ENCODE results near the gene ATAD3C. TPM values are rescaled to one million over a fixed set of nuclear protein-coding genes. Genes with fewer than 3 reads are reported as not detected.
"Not testable (repeated sequence)": the region's sequence is repeated elsewhere in the genome, so short reads cannot be mapped to it uniquely, and the experiment has no call there.

Gene ATAD3C
- total RNA-seq, 4 donors from 2014 or later: 0.47 to 1.1 (median 0.94) TPM; not detected in 1

- peak overlapping the region in 3 of 4 donors; percentile 78 to 97 (median 85) for H3K27ac ChIP-seq
- TF ChIP-seq EP300 (IDR thresholded peaks at IDR 0.05): no peak
- no peak for TF ChIP-seq POLR2A (IDR thresholded peaks at IDR 0.05)
- no peak for TF ChIP-seq POLR2AphosphoS5 (IDR thresholded peaks at IDR 0.05)
- TF ChIP-seq CTCF (IDR thresholded peaks at IDR 0.05): no peak
- H3K4me1 ChIP-seq: peaks cover 0 to 63% (median 27%) of the 10 kb centered on the region in 3 donors
- H3K9me3 ChIP-seq: no peaks in the 10 kb centered on the region
- no peaks in the 10 kb centered on the region for H3K27me3 ChIP-seq
- WGBS, 2 donors (ENCODE audit: low coverage in 1 of 2): 12 to 14% methylated on average over 6 to 9 of the region's 66 CpGs
- ATAC-seq: no peak
- H3K4me3 ChIP-seq: peak overlapping the region; percentile 26 to 66
- H3K36me3 ChIP-seq: no peaks in the 10 kb centered on the region
These were observed 22.2 kb upstream of the ATAD3C start for GRCh38 chr1:1427106-1427819.

GRCh38 chr1:1427820-1428148, 21.7 kb upstream of the ATAD3C start:
- no peaks in the 10 kb centered on the region for H3K9me3 ChIP-seq
- H3K4me1 ChIP-seq: peaks cover 0 to 68% (median 32%) of the 10 kb centered on the region in 3 donors
- ATAC-seq: no peak
- WGBS, 2 donors (ENCODE audit: low coverage in 1 of 2): no CpG with 5 or more reads among the region's 22 CpGs
- H3K4me3 ChIP-seq: peak overlapping the region; percentile 26 to 66
- TF ChIP-seq POLR2A (IDR thresholded peaks at IDR 0.05): no peak
- no peak for TF ChIP-seq CTCF (IDR thresholded peaks at IDR 0.05)
- TF ChIP-seq POLR2AphosphoS5 (IDR thresholded peaks at IDR 0.05): no peak
- TF ChIP-seq EP300 (IDR thresholded peaks at IDR 0.05): no peak
- H3K36me3 ChIP-seq: no peaks in the 10 kb centered on the region
- peak overlapping the region in 3 of 4 donors; percentile 85 to 97 (median 94) for H3K27ac ChIP-seq
- H3K27me3 ChIP-seq: no peaks in the 10 kb centered on the region

GRCh38 chr1:1428174-1428573, 21.3 kb upstream of the ATAD3C start:
- no peaks in the 10 kb centered on the region for H3K36me3 ChIP-seq
- no peak overlapping the region for H3K4me3 ChIP-seq
- no peaks in the 10 kb centered on the region for H3K27me3 ChIP-seq
- no peaks in the 10 kb centered on the region for H3K9me3 ChIP-seq
- H3K4me1 ChIP-seq: peaks cover 0 to 72% (median 36%) of the 10 kb centered on the region in 3 donors
- no peak for ATAC-seq
- TF ChIP-seq EP300 (IDR thresholded peaks at IDR 0.05) (no peak), POLR2AphosphoS5 (IDR thresholded peaks at IDR 0.05) (no peak), CTCF (IDR thresholded peaks at IDR 0.05) (no peak), POLR2A (IDR thresholded peaks at IDR 0.05) (no peak)
- H3K27ac ChIP-seq: peak overlapping the region in 3 of 4 donors; percentile 85 to 97 (median 94)
- WGBS, 2 donors (ENCODE audit: low coverage in 1 of 2): 60 to 72% methylated on average over 8 to 14 of the region's 19 CpGs

GRCh38 chr1:1428967-1429366, 20.5 kb upstream of the ATAD3C start:
- 74 to 92% methylated on average over 5 to 6 of the region's 6 CpGs for WGBS, 2 donors (ENCODE audit: low coverage in 1 of 2)
- H3K9me3 ChIP-seq, H3K27me3 ChIP-seq, H3K4me3 ChIP-seq, ATAC-seq, H3K36me3 ChIP-seq: not testable (repeated sequence)
- Histone ChIP-seq H3K27ac (peak overlapping the region in 3 of 4 donors; percentile 94 to 97 (median 95)), H3K4me1 (peaks cover 0 to 80% (median 44%) of the 10 kb centered on the region in 3 donors)

- TF ChIP-seq CTCF (IDR thresholded peaks at IDR 0.05) (no peak), POLR2A (IDR thresholded peaks at IDR 0.05) (no peak), POLR2AphosphoS5 (IDR thresholded peaks at IDR 0.05) (no peak), EP300 (IDR thresholded peaks at IDR 0.05) (no peak)
- Histone ChIP-seq H3K27ac (peak overlapping the region; percentile 79 to 97 (median 94)), H3K9me3 (no peaks in the 10 kb centered on the region), H3K4me3 (no peak overlapping the region), H3K36me3 (no peaks in the 10 kb centered on the region), H3K4me1 (peaks cover 0 to 87% (median 51%) of the 10 kb centered on the region in 3 donors), H3K27me3 (no peaks in the 10 kb centered on the region)
- WGBS, 2 donors (ENCODE audit: low coverage in 1 of 2): 36 to 42% methylated on average over 2 to 6 of the region's 6 CpGs
- ATAC-seq: no peak
These were observed 19.8 kb upstream of the ATAD3C start for GRCh38 chr1:1429671-1430073.

Measured in gastroesophageal sphincter (tissue), 4 donors.